ENCODE measurements around the gene MLLT3.

DNA sequence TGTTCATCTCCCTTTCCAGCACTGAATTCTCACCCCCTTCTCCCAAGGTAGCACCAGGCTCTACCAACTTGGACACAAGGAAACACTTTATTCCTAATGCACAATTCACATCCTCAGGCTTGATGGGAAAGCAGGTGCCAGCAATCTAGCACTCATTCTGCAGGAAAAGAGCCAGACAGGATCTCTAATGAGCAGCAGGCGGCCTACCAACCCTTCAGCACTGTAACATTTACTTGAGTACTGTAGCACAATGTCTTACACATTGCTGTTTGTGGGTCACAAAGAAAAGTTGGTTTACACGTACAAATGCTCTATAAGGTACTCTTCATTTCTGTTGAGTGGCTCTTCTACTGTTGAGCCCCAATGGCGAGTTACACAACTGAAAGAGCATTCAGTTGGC lies 254.4 kb downstream of the MLLT3 start:
- TF ChIP-seq, protein P1, sequence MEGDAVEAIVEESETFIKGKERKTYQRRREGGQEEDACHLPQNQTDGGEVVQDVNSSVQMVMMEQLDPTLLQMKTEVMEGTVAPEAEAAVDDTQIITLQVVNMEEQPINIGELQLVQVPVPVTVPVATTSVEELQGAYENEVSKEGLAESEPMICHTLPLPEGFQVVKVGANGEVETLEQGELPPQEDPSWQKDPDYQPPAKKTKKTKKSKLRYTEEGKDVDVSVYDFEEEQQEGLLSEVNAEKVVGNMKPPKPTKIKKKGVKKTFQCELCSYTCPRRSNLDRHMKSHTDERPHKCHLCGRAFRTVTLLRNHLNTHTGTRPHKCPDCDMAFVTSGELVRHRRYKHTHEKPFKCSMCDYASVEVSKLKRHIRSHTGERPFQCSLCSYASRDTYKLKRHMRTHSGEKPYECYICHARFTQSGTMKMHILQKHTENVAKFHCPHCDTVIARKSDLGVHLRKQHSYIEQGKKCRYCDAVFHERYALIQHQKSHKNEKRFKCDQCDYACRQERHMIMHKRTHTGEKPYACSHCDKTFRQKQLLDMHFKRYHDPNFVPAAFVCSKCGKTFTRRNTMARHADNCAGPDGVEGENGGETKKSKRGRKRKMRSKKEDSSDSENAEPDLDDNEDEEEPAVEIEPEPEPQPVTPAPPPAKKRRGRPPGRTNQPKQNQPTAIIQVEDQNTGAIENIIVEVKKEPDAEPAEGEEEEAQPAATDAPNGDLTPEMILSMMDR (IDR thresholded peaks at IDR 0.05), result no peak
- no peak for TF ChIP-seq POLR2A (IDR thresholded peaks at IDR 0.05)

Measured in body of pancreas (tissue), 4 donors.